A549 (cell line): Measurements from ENCODE around the gene PDE8B.

Experiments used
- CEBPB ChIP-seq, 2 experiments: fragments of >200 bp in 1 of 2; sonication (Bioruptor Twin) in 1 of 2; formaldehyde crosslinking in 1 of 2; IDR thresholded peaks; 2 replicates each; pipeline ENCODE4 v1.6.1; 2012 to 2016
- EP300 ChIP-seq, 2 experiments: fragments of >200 bp; sonication (Bioruptor Twin); formaldehyde crosslinking; IDR thresholded peaks; 2 replicates in 1 of 2; 3 replicates in 1 of 2; pipeline ENCODE4 v1.6.1; 2016 to 2017
- ESRRA ChIP-seq: fragments of 150-350 bp; IDR thresholded peaks from 2 replicates; pipeline ENCODE4 v1.6.1; 2014; ENCODE audit warnings: mild to moderate bottlenecking, low read length, borderline replicate concordance
- HDAC2 ChIP-seq: fragments of 200-600 bp; sonication (generic); IDR thresholded peaks from 2 replicates; pipeline ENCODE4 v1.6.1; 2016
- JUNB ChIP-seq: fragments of >200 bp; sonication (Bioruptor Twin); formaldehyde crosslinking; IDR thresholded peaks from 2 replicates; pipeline ENCODE4 v1.6.1; 2016
- KDM5A ChIP-seq: fragments of 200-600 bp; sonication (generic); IDR thresholded peaks from 2 replicates; pipeline ENCODE4 v1.6.1; 2016; ENCODE audit warnings: antibody characterized with exemption, mild to moderate bottlenecking
- POLR2A ChIP-seq: IDR thresholded peaks from 2 replicates; pipeline ENCODE4 v1.6.1; 2012; ENCODE audit warnings: mild to moderate bottlenecking, low read length
- RAD21 ChIP-seq, 2 experiments: fragments of >200 bp in 1 of 2; sonication (Bioruptor Twin) in 1 of 2; formaldehyde crosslinking in 1 of 2; IDR thresholded peaks in 1 of 2; conservative IDR thresholded peaks in 1 of 2; 2 replicates in 1 of 2; 3 replicates in 1 of 2; pipeline ENCODE4 v1.6.1; 2012 to 2018; ENCODE audit warnings: inconsistent platforms in 1 of 2
- RCOR1 ChIP-seq: fragments of 150-350 bp; IDR thresholded peaks from 2 replicates; pipeline ENCODE4 v1.6.1; 2014; ENCODE audit warnings: antibody characterized with exemption, low read length, low read depth
- TF ChIP-seq, protein P1 (sequence below): fragments of >200 bp; sonication (Bioruptor Twin); formaldehyde crosslinking; IDR thresholded peaks from 3 replicates; pipeline ENCODE4 v1.5.1; 2016
- TF ChIP-seq, protein P2 (sequence below): fragments of 250-450 bp; sonication (Bioruptor Pico); IDR thresholded peaks from 2 replicates; pipeline ENCODE4 v1.5.0; 2021; ENCODE audit warnings: mild to moderate bottlenecking, moderate library complexity, borderline replicate concordance
- TF ChIP-seq, protein P3 (sequence below): fragments of >200 bp; sonication (Bioruptor Twin); formaldehyde crosslinking; IDR thresholded peaks from 3 replicates; pipeline ENCODE4 v1.6.1; 2016

DNA sequence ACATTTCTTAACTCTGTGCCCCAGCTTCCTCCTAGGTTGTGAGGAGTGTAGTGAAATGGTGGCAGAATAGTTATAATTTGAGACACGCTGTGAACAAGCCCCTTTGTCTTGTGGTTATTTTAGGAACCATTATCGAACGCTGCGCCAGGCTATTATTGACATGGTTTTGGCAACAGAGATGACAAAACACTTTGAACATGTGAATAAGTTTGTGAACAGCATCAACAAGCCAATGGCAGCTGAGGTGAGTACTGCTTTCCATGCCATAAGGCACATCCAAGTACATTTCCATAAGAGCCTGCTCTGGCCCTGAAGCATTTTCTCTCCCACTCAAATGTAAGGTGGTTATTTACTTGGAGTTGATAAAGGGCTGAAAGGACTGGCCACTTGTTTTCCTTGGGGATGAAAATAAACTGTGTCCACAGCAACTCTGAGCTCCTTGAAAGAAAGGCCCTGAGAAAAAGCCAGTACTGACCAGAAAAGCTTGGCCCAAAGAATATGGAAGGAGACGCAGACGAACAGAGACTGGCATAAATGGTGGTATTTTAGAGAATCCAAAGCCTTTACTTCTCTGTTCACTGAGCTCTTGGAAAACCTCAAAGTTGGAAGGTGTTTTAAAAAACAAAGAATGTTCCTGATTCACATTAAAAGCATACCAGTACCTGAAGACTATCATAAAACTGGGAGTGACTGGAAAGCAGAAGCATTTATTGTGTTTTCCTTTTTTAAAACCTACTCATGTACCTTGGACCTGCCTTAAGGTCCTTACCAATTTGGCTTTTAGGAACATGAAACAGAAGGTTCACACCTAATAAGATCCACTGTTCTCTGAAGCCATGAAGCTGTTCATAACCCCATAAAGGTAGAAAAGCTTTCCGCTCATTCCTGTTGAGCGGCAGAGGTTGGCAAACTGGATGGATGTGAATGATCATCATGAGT, 209.4 kb downstream of the PDE8B start:
- TF ChIP-seq POLR2A = no peak
- TF ChIP-seq, protein P1, sequence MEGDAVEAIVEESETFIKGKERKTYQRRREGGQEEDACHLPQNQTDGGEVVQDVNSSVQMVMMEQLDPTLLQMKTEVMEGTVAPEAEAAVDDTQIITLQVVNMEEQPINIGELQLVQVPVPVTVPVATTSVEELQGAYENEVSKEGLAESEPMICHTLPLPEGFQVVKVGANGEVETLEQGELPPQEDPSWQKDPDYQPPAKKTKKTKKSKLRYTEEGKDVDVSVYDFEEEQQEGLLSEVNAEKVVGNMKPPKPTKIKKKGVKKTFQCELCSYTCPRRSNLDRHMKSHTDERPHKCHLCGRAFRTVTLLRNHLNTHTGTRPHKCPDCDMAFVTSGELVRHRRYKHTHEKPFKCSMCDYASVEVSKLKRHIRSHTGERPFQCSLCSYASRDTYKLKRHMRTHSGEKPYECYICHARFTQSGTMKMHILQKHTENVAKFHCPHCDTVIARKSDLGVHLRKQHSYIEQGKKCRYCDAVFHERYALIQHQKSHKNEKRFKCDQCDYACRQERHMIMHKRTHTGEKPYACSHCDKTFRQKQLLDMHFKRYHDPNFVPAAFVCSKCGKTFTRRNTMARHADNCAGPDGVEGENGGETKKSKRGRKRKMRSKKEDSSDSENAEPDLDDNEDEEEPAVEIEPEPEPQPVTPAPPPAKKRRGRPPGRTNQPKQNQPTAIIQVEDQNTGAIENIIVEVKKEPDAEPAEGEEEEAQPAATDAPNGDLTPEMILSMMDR = no peak
- no peak for TF ChIP-seq RCOR1
- TF ChIP-seq ESRRA = no peak
- no peak for TF ChIP-seq EP300 (IDR thresholded peaks at IDR 0.05)
- TF ChIP-seq JUNB = no peak
- no peak for TF ChIP-seq HDAC2
- TF ChIP-seq, protein P2, sequence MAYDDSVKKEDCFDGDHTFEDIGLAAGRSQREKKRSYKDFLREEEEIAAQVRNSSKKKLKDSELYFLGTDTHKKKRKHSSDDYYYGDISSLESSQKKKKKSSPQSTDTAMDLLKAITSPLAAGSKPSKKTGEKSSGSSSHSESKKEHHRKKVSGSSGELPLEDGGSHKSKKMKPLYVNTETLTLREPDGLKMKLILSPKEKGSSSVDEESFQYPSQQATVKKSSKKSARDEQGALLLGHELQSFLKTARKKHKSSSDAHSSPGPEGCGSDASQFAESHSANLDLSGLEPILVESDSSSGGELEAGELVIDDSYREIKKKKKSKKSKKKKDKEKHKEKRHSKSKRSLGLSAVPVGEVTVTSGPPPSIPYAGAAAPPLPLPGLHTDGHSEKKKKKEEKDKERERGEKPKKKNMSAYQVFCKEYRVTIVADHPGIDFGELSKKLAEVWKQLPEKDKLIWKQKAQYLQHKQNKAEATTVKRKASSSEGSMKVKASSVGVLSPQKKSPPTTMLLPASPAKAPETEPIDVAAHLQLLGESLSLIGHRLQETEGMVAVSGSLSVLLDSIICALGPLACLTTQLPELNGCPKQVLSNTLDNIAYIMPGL (CRISPR knock-in tag) = no peak
- TF ChIP-seq, protein P3, sequence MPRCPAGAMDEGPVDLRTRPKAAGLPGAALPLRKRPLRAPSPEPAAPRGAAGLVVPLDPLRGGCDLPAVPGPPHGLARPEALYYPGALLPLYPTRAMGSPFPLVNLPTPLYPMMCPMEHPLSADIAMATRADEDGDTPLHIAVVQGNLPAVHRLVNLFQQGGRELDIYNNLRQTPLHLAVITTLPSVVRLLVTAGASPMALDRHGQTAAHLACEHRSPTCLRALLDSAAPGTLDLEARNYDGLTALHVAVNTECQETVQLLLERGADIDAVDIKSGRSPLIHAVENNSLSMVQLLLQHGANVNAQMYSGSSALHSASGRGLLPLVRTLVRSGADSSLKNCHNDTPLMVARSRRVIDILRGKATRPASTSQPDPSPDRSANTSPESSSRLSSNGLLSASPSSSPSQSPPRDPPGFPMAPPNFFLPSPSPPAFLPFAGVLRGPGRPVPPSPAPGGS = no peak
- TF ChIP-seq KDM5A = no peak
- TF ChIP-seq RAD21 (conservative IDR thresholded peaks at IDR 0.05 in 1 of 2, IDR thresholded peaks at IDR 0.05 in 1 of 2) = no peak
- no peak for TF ChIP-seq CEBPB (IDR thresholded peaks at IDR 0.05)
